Left ventricle myocardium superior (tissue), 1 donor: Measurements from ENCODE around the gene CECR2. TPM values are rescaled to one million over a fixed set of nuclear protein-coding genes. Genes with fewer than 3 reads are reported as not detected.
"Not testable (repeated sequence)": the region's sequence is repeated elsewhere in the genome, so short reads cannot be mapped to it uniquely, and the experiment has no call there.

Experiments
- ATAC-seq: fragments of 200-7000 bp; cut with Tn5 transposase; one replicate; pipeline ENCODE4 v1.9.1; 2020; ENCODE audit warnings: mild to moderate bottlenecking, moderate library complexity
- DNase-seq: peaks from one replicate; pipeline ENCODE4 v3.0.0-alpha.2; 2020
- intact Hi-C: fragments of 100-400 bp; cut with micrococcal nuclease; formaldehyde crosslinking; loops from one replicate; pipeline ENCODE4 v1.11.0; 2022
- total RNA-seq: library from RNA; stranded (reverse); fragmentation: NEBNext Ultra II Directional; extraction: Animal tissue kit (Norgen Biotek cat#: 25700); gene quantifications from one replicate; pipeline ENCODE4 v1.2.1, GENCODE V29; 2021
- donor health status: DM: no; HTN: yes; CAD: no; lungs with severe emphysema.

The CECR2 gene
- total RNA-seq, 1 donor from 2014 or later, result 7.1 TPM

- ATAC-seq, result no peak
- no peak for DNase-seq
- intact Hi-C loops, result no loop called here
Observed at GRCh38 chr22:17548010-17548755, 178.9 kb downstream of the CECR2 start.

- intact Hi-C loops, result no loop called here
- ATAC-seq (no peak), DNase-seq (no peak)
Observed at GRCh38 chr22:17548756-17549035, 179.4 kb downstream of the CECR2 start.

GRCh38 chr22:17549183-17549582 is 179.9 kb downstream of the CECR2 start:
- intact Hi-C loops, result no loop called here
- DNase-seq (no peak), ATAC-seq (no peak)

GRCh38 chr22:17549655-17550054 is 180.4 kb downstream of the CECR2 start:
- no peak for ATAC-seq

GRCh38 chr22:17552737-17553136 is 183.5 kb downstream of the CECR2 start:
- ATAC-seq (peak; percentile 81), DNase-seq (peak; percentile 58)
- intact Hi-C loops, result no loop called here

More at GRCh38 chr22:17549655-17550054, 180.4 kb downstream of the CECR2 start:
- intact Hi-C loops, result no loop called here
- DNase-seq, result no peak

GRCh38 chr22:17554814-17555213 is 185.6 kb downstream of the CECR2 start:
- ATAC-seq (no peak), DNase-seq (no peak)
- intact Hi-C loops, result no loop called here

GRCh38 chr22:17559188-17559587 is 189.9 kb downstream of the CECR2 start:
- ATAC-seq (no peak), DNase-seq (no peak)
- intact Hi-C loops, result no loop called here

- peak; percentile 83 for DNase-seq
- peak; percentile 92 for ATAC-seq
- intact Hi-C loops, result no loop called here
Observed at GRCh38 chr22:17562906-17563870, 193.9 kb downstream of the CECR2 start, which contains the start of gene SLC25A18. Gene SLC25A18 (plus strand): TSS chr22:17563498. CDS start chr22:17579945, 16,447 bp downstream.

GRCh38 chr22:17563936-17564391 is 194.7 kb downstream of the CECR2 start:
- intact Hi-C loops, result no loop called here
- DNase-seq, result no peak
- peak; percentile 39 for ATAC-seq

- DNase-seq, intact Hi-C loops, ATAC-seq: not testable (repeated sequence)
Observed at GRCh38 chr22:17566016-17566687, 196.9 kb downstream of the CECR2 start.

GRCh38 chr22:17566776-17567175 is 197.5 kb downstream of the CECR2 start:
- DNase-seq (no peak), ATAC-seq (no peak)
- intact Hi-C loops, result no loop called here

GRCh38 chr22:17569971-17570511 is 200.8 kb downstream of the CECR2 start:
- ATAC-seq, result peak; percentile 37
- peak; percentile 45 for DNase-seq
- intact Hi-C loops, result no loop called here

GRCh38 chr22:17570851-17571631 is 201.8 kb downstream of the CECR2 start:
- intact Hi-C loops, result no loop called here
- ATAC-seq, result peak; percentile 91
- DNase-seq, result peak; percentile 93

- intact Hi-C loops, result loop anchor here (5.0 kb wide), 1 partner anchor 52 kb away; the partner anchor contains the start of gene ATP6V1E1
- ATAC-seq (no peak), DNase-seq (no peak)
Observed at GRCh38 chr22:17575151-17575550, 205.9 kb downstream of the CECR2 start.

GRCh38 chr22:17575681-17576080 is 206.4 kb downstream of the CECR2 start:
- intact Hi-C loops, result loop anchor here (5.0 kb wide), 1 partner anchor 52 kb away; the partner anchor contains the start of gene ATP6V1E1

GRCh38 chr22:17576470-17576869 is 207.2 kb downstream of the CECR2 start:
- ATAC-seq (peak; percentile 48), DNase-seq (no peak)
- intact Hi-C loops, result loop anchor here (5.0 kb wide), 1 partner anchor 51 kb away; the partner anchor contains the start of gene ATP6V1E1

More at GRCh38 chr22:17575681-17576080, 206.4 kb downstream of the CECR2 start:
- ATAC-seq (no peak), DNase-seq (no peak)

GRCh38 chr22:17578136-17578754 is 209.0 kb downstream of the CECR2 start:
- intact Hi-C loops, result loop anchor here (5.0 kb wide), 1 partner anchor 49 kb away; the partner anchor contains the start of gene ATP6V1E1
- peak; percentile 66 for ATAC-seq
- peak; percentile 73 for DNase-seq
